Measurements from ENCODE around the gene LMAN1L. TPM values are rescaled to one million over a fixed set of nuclear protein-coding genes. Genes with fewer than 3 reads are reported as not detected.

LMAN1L gene
- total RNA-seq, 6 experiments from 2014 or later = not detected

- no peak overlapping the region for H3K4me3 Mint-ChIP-seq
- H3K36me3 Mint-ChIP-seq (ENCODE audit: low read depth) = no peaks in the 10 kb centered on the region
- H3K27ac Mint-ChIP-seq = no peak overlapping the region
- TF ChIP-seq CTCF (IDR thresholded peaks at IDR 0.05) = no peak
- H3K27me3 Mint-ChIP-seq (ENCODE audit: insufficient read depth) = no peaks in the 10 kb centered on the region
- H3K4me1 Mint-ChIP-seq (ENCODE audit: low read depth) = no peaks in the 10 kb centered on the region; the same call in 1 of the 2 replicates
- H3K9me3 Mint-ChIP-seq = no peaks in the 10 kb centered on the region
- DNase-seq = no peak
These were observed 43.2 kb downstream of the LMAN1L start for GRCh38 chr15:74855857-74856256.

- no peak overlapping the region for H3K27ac Mint-ChIP-seq
- no peak overlapping the region for H3K4me3 Mint-ChIP-seq
- TF ChIP-seq CTCF (IDR thresholded peaks at IDR 0.05) = no peak
- DNase-seq = no peak
- H3K36me3 Mint-ChIP-seq (ENCODE audit: low read depth) = no peaks in the 10 kb centered on the region
- H3K27me3 Mint-ChIP-seq (ENCODE audit: insufficient read depth) = no peaks in the 10 kb centered on the region
- no peaks in the 10 kb centered on the region; the same call in 1 of the 2 replicates for H3K4me1 Mint-ChIP-seq (ENCODE audit: low read depth)
- H3K9me3 Mint-ChIP-seq = no peaks in the 10 kb centered on the region
These were observed 43.9 kb downstream of the LMAN1L start for GRCh38 chr15:74856537-74856936.

GRCh38 chr15:74857082-74857655 lies 44.5 kb downstream of the LMAN1L start:
- no peaks in the 10 kb centered on the region; the same call in 1 of the 2 replicates for H3K4me1 Mint-ChIP-seq (ENCODE audit: low read depth)
- H3K27ac Mint-ChIP-seq = no peak overlapping the region
- no peak for DNase-seq

GRCh38 chr15:74857671-74858368 lies 45.2 kb downstream of the LMAN1L start:
- H3K9me3 Mint-ChIP-seq = no peaks in the 10 kb centered on the region
- H3K36me3 Mint-ChIP-seq (ENCODE audit: low read depth) = no peaks in the 10 kb centered on the region

More at GRCh38 chr15:74857082-74857655, 44.5 kb downstream of the LMAN1L start:
- Mint-ChIP-seq H3K27me3 (ENCODE audit: insufficient read depth) (no peaks in the 10 kb centered on the region), H3K36me3 (ENCODE audit: low read depth) (no peaks in the 10 kb centered on the region), H3K4me3 (no peak overlapping the region), H3K9me3 (no peaks in the 10 kb centered on the region)
- no peak for TF ChIP-seq CTCF (IDR thresholded peaks at IDR 0.05)

GRCh38 chr15:74858369-74858740 lies 45.7 kb downstream of the LMAN1L start:
- H3K36me3 Mint-ChIP-seq (ENCODE audit: low read depth) = no peaks in the 10 kb centered on the region
- H3K27ac Mint-ChIP-seq = no peak overlapping the region
- no peaks in the 10 kb centered on the region for H3K9me3 Mint-ChIP-seq
- no peak overlapping the region for H3K4me3 Mint-ChIP-seq
- TF ChIP-seq CTCF (IDR thresholded peaks at IDR 0.05) = no peak
- no peak for DNase-seq
- H3K27me3 Mint-ChIP-seq (ENCODE audit: insufficient read depth) = no peaks in the 10 kb centered on the region
- peaks cover 1% of the 10 kb centered on the region for H3K4me1 Mint-ChIP-seq (ENCODE audit: low read depth)

More at GRCh38 chr15:74857671-74858368, 45.2 kb downstream of the LMAN1L start:
- Mint-ChIP-seq H3K27me3 (ENCODE audit: insufficient read depth) (no peaks in the 10 kb centered on the region), H3K4me1 (ENCODE audit: low read depth) (no peaks in the 10 kb centered on the region; the same call in 1 of the 2 replicates), H3K4me3 (no peak overlapping the region), H3K27ac (no peak overlapping the region)
- DNase-seq = no peak
- no peak for TF ChIP-seq CTCF (IDR thresholded peaks at IDR 0.05)

Measured in HFFc6 (cell line).